IMR-90 (cell line): Measurements from ENCODE around the gene ADAMTS6. TPM values are rescaled to one million over a fixed set of nuclear protein-coding genes. Genes with fewer than 3 reads are reported as not detected.

Source experiments
- ATAC-seq: fragments of 200-7000 bp; cut with Tn5 transposase; 2 replicates; pipeline ENCODE4 v1.9.1; 2020; ENCODE audit warnings: low read depth, mild to moderate bottlenecking, moderate library complexity
- BruUV-seq: library from RNA; stranded (reverse); fragments of 400-500 nt; replicated peaks from 2 replicates; lab custom pipeline; 2021; lab: Mats Ljungman, UMichigan
- CTCF ChIA-PET: fragments of 300-600 bp; formaldehyde crosslinking; extraction: SDS; loops from one replicate; lab custom pipeline; 2021; ENCODE audit warnings: antibody characterized with exemption; lab: Yijun Ruan, JAX
- POLR2A ChIA-PET: fragments of 300-600 bp; sonication (Branson Sonifier 250); formaldehyde crosslinking; loops from one replicate; lab custom pipeline; 2022; ENCODE audit warnings: antibody characterized with exemption; ENCODE audit not compliant: unreplicated experiment; lab: Charles Lee
- DNase-seq: peaks from one replicate; pipeline ENCODE4 v3.0.0; 2013
- H2AFZ ChIP-seq: replicated peaks from 2 replicates; pipeline ENCODE3; 2013; ENCODE audit warnings: low read length, mild to moderate bottlenecking; ENCODE audit not compliant: poor library complexity
- H2AK5ac ChIP-seq: 2 replicates; pipeline ENCODE4 v1.6.1; 2013; ENCODE audit warnings: low read depth, low read length, inconsistent platforms
- H2AK9ac ChIP-seq: replicated peaks from 2 replicates; pipeline ENCODE3; 2013; ENCODE audit warnings: mild to moderate bottlenecking, low read depth, low read length, moderate library complexity; ENCODE audit not compliant: poor library complexity
- H2BK120ac ChIP-seq: 2 replicates; pipeline ENCODE4 v1.6.1; 2013; ENCODE audit warnings: low read depth, low read length, inconsistent platforms
- H2BK15ac ChIP-seq: 3 replicates; pipeline ENCODE4 v1.6.1; 2013; ENCODE audit warnings: low read depth, low read length, inconsistent platforms
- H2BK20ac ChIP-seq: 2 replicates; pipeline ENCODE4 v1.6.1; 2013; ENCODE audit warnings: low read depth, mild to moderate bottlenecking, inconsistent platforms, low read length, moderate library complexity
- H2BK5ac ChIP-seq: 2 replicates; pipeline ENCODE4 v1.6.1; 2013; ENCODE audit warnings: mild to moderate bottlenecking, low read depth, low read length, inconsistent platforms; ENCODE audit not compliant: poor library complexity, severe bottlenecking
- H3K14ac ChIP-seq: replicated peaks from 2 replicates; pipeline ENCODE4 v1.6.1; 2013; ENCODE audit warnings: low read depth, low read length, inconsistent platforms
- H3K18ac ChIP-seq: 2 replicates; pipeline ENCODE4 v1.6.1; 2013; ENCODE audit warnings: low read depth, low read length, control low read depth
- H3K23ac ChIP-seq: 2 replicates; pipeline ENCODE4 v1.6.1; 2013; ENCODE audit warnings: low read depth, low read length, inconsistent platforms
- H3K27ac ChIP-seq: 2 replicates; pipeline ENCODE4 v1.5.1; 2013; ENCODE audit warnings: mild to moderate bottlenecking, control low read depth, low read length; ENCODE audit not compliant: insufficient read depth
- H3K27me3 ChIP-seq: 2 replicates; pipeline ENCODE4 v1.6.1; 2013; ENCODE audit warnings: low read length; ENCODE audit not compliant: control insufficient read depth, insufficient read depth
- H3K36me3 ChIP-seq: 2 replicates; pipeline ENCODE4 v1.6.1; 2013; ENCODE audit warnings: low read length, mixed read lengths; ENCODE audit not compliant: control insufficient read depth, insufficient read depth
- H3K4ac ChIP-seq: 2 replicates; pipeline ENCODE4 v1.6.1; 2013; ENCODE audit warnings: low read depth, low read length, inconsistent platforms
- H3K4me1 ChIP-seq: 2 replicates; pipeline ENCODE4 v1.6.1; 2013; ENCODE audit warnings: low read length, mixed read lengths; ENCODE audit not compliant: control insufficient read depth, insufficient read depth
- H3K4me2 ChIP-seq: 2 replicates; pipeline ENCODE4 v1.6.1; 2013; ENCODE audit warnings: low read depth, mild to moderate bottlenecking, control low read depth, low read length, moderate library complexity
- H3K4me3 ChIP-seq: 2 replicates; pipeline ENCODE4 v1.5.1; 2013; ENCODE audit warnings: low read depth, mild to moderate bottlenecking, control low read depth, low read length, moderate library complexity; ENCODE audit not compliant: insufficient read depth
- H3K56ac ChIP-seq: 2 replicates; pipeline ENCODE4 v1.6.1; 2013; ENCODE audit warnings: low read length, inconsistent platforms; ENCODE audit not compliant: insufficient read depth; ENCODE audit errors: extremely low read depth
- H3K79me1 ChIP-seq, 2 experiments: 2 replicates each; pipeline ENCODE4 v1.6.1; 2013; ENCODE audit warnings: low read length in 2 of 2, inconsistent platforms in 1 of 2, low read depth in 1 of 2
- H3K9ac ChIP-seq: 2 replicates; pipeline ENCODE4 v1.6.1; 2013; ENCODE audit warnings: low read depth, low read length, control low read depth
- H3K9me1 ChIP-seq: 2 replicates; pipeline ENCODE4 v1.6.1; 2013; ENCODE audit warnings: low read length, inconsistent platforms; ENCODE audit not compliant: insufficient read depth
- H3K9me3 ChIP-seq: 2 replicates; pipeline ENCODE4 v1.6.1; 2013; ENCODE audit warnings: low read length; ENCODE audit not compliant: control insufficient read depth, insufficient read depth
- H4K20me1 ChIP-seq: 2 replicates; pipeline ENCODE4 v1.6.1; 2013; ENCODE audit warnings: low read length, inconsistent platforms; ENCODE audit not compliant: insufficient read depth
- H4K5ac ChIP-seq: 2 replicates; pipeline ENCODE4 v1.6.1; 2013; ENCODE audit warnings: mild to moderate bottlenecking, low read depth, low read length, control low read depth
- H4K8ac ChIP-seq, 2 experiments: 2 replicates each; pipeline ENCODE4 v1.6.1; 2013; ENCODE audit warnings: low read depth in 2 of 2, low read length in 2 of 2, control low read depth in 1 of 2, inconsistent platforms in 1 of 2
- H4K91ac ChIP-seq: 2 replicates; pipeline ENCODE4 v1.6.1; 2013; ENCODE audit warnings: low read depth, low read length, inconsistent platforms; ENCODE audit not compliant: insufficient read depth
- MAZ ChIP-seq: IDR thresholded peaks from 2 replicates; pipeline ENCODE4 v1.6.1; 2012; ENCODE audit warnings: low read depth, mild to moderate bottlenecking, low read length, improper control_type of control experiment, moderate library complexity, borderline replicate concordance
- RCOR1 ChIP-seq: IDR thresholded peaks from 2 replicates; pipeline ENCODE4 v1.6.1; 2012; ENCODE audit warnings: mild to moderate bottlenecking, low read length, improper control_type of control experiment; ENCODE audit not compliant: insufficient replicate concordance
- WGBS, 2 experiments: methylation state at CpG; one replicate each; pipeline versions ENCODE4 v1.1.5 to v1.1.7; 2013; ENCODE audit warnings: missing lambda C conversion rate in 2 of 2; ENCODE audit not compliant: insufficient read length in 1 of 2; ENCODE audit errors: extremely low coverage in 2 of 2; 5-methylcytosine and 5-hydroxymethylcytosine counted together
- dilution Hi-C: fragments of 300-500 bp; cut with HindIII; formaldehyde crosslinking; loops from one replicate; pipeline ENCODE4 v1.14.3; 2018; ENCODE audit warnings: low sequenced_read_pairs; ENCODE audit not compliant: unreplicated experiment
- in situ Hi-C: fragments of 300-500 bp; cut with MboI; formaldehyde crosslinking; loops from 3 replicates; pipeline ENCODE4 v1.14.3; 2019; ENCODE audit warnings: low sequenced_read_pairs, inconsistent platforms, mixed read lengths
- intact Hi-C: fragments of 100-400 bp; cut with micrococcal nuclease; formaldehyde crosslinking; loops from 2 replicates; pipeline ENCODE4 v1.10.0; 2022
- polyA plus RNA-seq, 3 experiments: library from polyadenylated mRNA; depleted of rRNA; stranded (reverse); fragments of >200 nt; gene quantifications; 2 replicates each; pipeline ENCODE4 v1.2.3, GENCODE V29; 2012; ENCODE audit warnings: low replicate concordance in 1 of 3
- total RNA-seq: library from RNA; depleted of rRNA; stranded (reverse); fragments of >200 nt; gene quantifications from 2 replicates; pipeline ENCODE4 v1.2.3, GENCODE V29; 2012

Gene ADAMTS6
- total and polyA plus RNA-seq, 2 of the 4 experiments (the other 2 are of a cell fraction), result 23.9 to 173 TPM

DNA sequence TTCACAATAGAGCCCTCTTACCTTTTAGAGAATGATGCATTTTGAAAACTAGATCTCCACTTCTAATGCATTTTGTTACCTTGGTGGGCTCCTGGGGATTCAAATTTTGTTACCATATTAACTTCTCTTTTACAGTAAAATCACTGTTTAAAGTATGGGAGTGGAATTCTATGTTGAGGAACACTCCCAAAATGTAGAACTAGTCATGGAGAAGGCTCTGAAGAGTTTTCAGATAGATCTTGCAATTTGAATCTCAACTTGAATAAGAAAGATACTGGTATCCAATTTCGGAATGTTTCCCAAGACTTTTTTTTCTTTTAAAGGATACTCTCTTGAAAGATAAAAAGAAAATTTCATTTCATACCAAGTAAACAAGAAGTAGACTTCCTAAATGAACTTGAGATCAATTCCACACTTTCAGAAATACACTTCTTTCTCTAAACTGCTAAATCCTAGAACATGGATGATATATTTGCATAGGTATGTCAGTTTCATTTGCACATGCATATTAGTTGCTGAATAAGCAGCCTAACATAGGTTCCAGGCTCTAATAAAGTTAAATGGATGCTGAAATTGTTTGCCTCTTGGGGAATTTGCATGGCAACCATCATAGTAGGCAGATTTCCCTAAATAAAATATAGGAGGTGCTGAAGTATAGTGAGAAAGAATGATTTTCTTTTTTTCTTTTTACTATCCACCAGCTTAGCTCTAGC, 205.4 kb downstream of the ADAMTS6 start:
- Histone ChIP-seq H3K4me3 (no peak overlapping the region), H3K27me3 (no peaks in the 10 kb centered on the region), H2BK5ac (no peak overlapping the region), H4K20me1 (no peaks in the 10 kb centered on the region), H3K56ac (no peak overlapping the region), H2BK15ac (no peak overlapping the region), H2AFZ (no peak overlapping the region), H2AK9ac (no peak overlapping the region), H3K9me3 (no peaks in the 10 kb centered on the region), H3K4me2 (no peak overlapping the region), H3K36me3 (no peaks in the 10 kb centered on the region; the same call in 1 of the 2 replicates), H4K5ac (no peak overlapping the region), H4K91ac (no peak overlapping the region), H3K18ac (no peak overlapping the region), H3K14ac (no peak overlapping the region), H3K9me1 (no peaks in the 10 kb centered on the region), H2BK20ac (no peak overlapping the region), H2BK120ac (no peak overlapping the region), H3K4ac (no peak overlapping the region), H3K4me1 (no peaks in the 10 kb centered on the region), H3K23ac (no peak overlapping the region), H3K27ac (no peak overlapping the region), H2AK5ac (no peak overlapping the region), H3K79me1 (no peaks in the 10 kb centered on the region; a peak in 1 of 4 replicates), H4K8ac (no peak overlapping the region), H3K9ac (no peak overlapping the region)
- TF ChIP-seq RCOR1 (no peak), MAZ (no peak)
- dilution Hi-C loops (no loop called here), in situ Hi-C loops (no loop called here), intact Hi-C loops (loop anchor here (10.0 kb wide), 1 partner anchor 462 kb away; no protein-coding TSS in a partner anchor)
- POLR2A ChIA-PET, result no interaction called here
- WGBS, 2 experiments, result no CpG with 5 or more reads among the region's 1 CpG
- CTCF ChIA-PET, result no interaction called here
- no peak for DNase-seq
- no peak for ATAC-seq
- BruUV-seq, result no TSS peak
